ENCODE data around the gene SEZ6L. TPM values are rescaled to one million over a fixed set of nuclear protein-coding genes. Genes with fewer than 3 reads are reported as not detected.

Gene SEZ6L
- polyA plus RNA-seq, 1 donor = 4.3 TPM

GRCh38 chr22:26172389-26172990 lies 3.2 kb downstream of the SEZ6L start:
- no peaks in the 10 kb centered on the region for H3K9me3 ChIP-seq (ENCODE audit: control insufficient read depth, low read depth, low read length)
- WGBS (ENCODE audit: insufficient coverage, low lambda C conversion rate) = 60% methylated on average over 2 of the region's 5 CpGs
- H3K4me1 ChIP-seq (ENCODE audit: control insufficient read depth, insufficient read depth, low read length) = no peaks in the 10 kb centered on the region
- peaks cover 47% of the 10 kb centered on the region for H3K27me3 ChIP-seq (ENCODE audit: control insufficient read depth, insufficient read depth, low read length)
- H3K4me3 ChIP-seq (ENCODE audit: low read length) = no peak overlapping the region
- peak; percentile 32 to 48 for DNase-seq
- H3K27ac ChIP-seq (ENCODE audit: low read length) = no peak overlapping the region
- no peaks in the 10 kb centered on the region for H3K36me3 ChIP-seq (ENCODE audit: control insufficient read depth, insufficient read depth, low read length)

- DNase-seq = no peak
- no CpG with 5 or more reads among the region's 12 CpGs for WGBS (ENCODE audit: insufficient coverage, low lambda C conversion rate)
- Histone ChIP-seq H3K4me3 (ENCODE audit: low read length) (no peak overlapping the region), H3K27ac (ENCODE audit: low read length) (no peak overlapping the region), H3K36me3 (ENCODE audit: control insufficient read depth, insufficient read depth, low read length) (no peaks in the 10 kb centered on the region), H3K27me3 (ENCODE audit: control insufficient read depth, insufficient read depth, low read length) (peaks cover 31% of the 10 kb centered on the region), H3K4me1 (ENCODE audit: control insufficient read depth, insufficient read depth, low read length) (no peaks in the 10 kb centered on the region), H3K9me3 (ENCODE audit: control insufficient read depth, low read depth, low read length) (no peaks in the 10 kb centered on the region)
These were observed 5.0 kb downstream of the SEZ6L start for GRCh38 chr22:26174280-26174679.

- H3K4me3 ChIP-seq (ENCODE audit: low read length) = no peak overlapping the region
- peak in 1 of 2 donors; percentile 22 for DNase-seq
- no peaks in the 10 kb centered on the region for H3K9me3 ChIP-seq (ENCODE audit: control insufficient read depth, low read depth, low read length)
- no peaks in the 10 kb centered on the region for H3K4me1 ChIP-seq (ENCODE audit: control insufficient read depth, insufficient read depth, low read length)
- peaks cover 3% of the 10 kb centered on the region for H3K27me3 ChIP-seq (ENCODE audit: control insufficient read depth, insufficient read depth, low read length)
- WGBS (ENCODE audit: insufficient coverage, low lambda C conversion rate) = no CpG with 5 or more reads among the region's 3 CpGs
- H3K36me3 ChIP-seq (ENCODE audit: control insufficient read depth, insufficient read depth, low read length) = no peaks in the 10 kb centered on the region
- H3K27ac ChIP-seq (ENCODE audit: low read length) = no peak overlapping the region
These were observed 13.5 kb downstream of the SEZ6L start for GRCh38 chr22:26182723-26183122.

- Histone ChIP-seq H3K27ac (ENCODE audit: low read length) (no peak overlapping the region), H3K4me1 (ENCODE audit: control insufficient read depth, insufficient read depth, low read length) (no peaks in the 10 kb centered on the region), H3K9me3 (ENCODE audit: control insufficient read depth, low read depth, low read length) (no peaks in the 10 kb centered on the region), H3K4me3 (ENCODE audit: low read length) (no peak overlapping the region), H3K36me3 (ENCODE audit: control insufficient read depth, insufficient read depth, low read length) (no peaks in the 10 kb centered on the region), H3K27me3 (ENCODE audit: control insufficient read depth, insufficient read depth, low read length) (peaks cover 3% of the 10 kb centered on the region)
- DNase-seq = no peak
- WGBS (ENCODE audit: insufficient coverage, low lambda C conversion rate) = 60% methylated on average over 1 of the region's 2 CpGs
These were observed 15.9 kb downstream of the SEZ6L start for GRCh38 chr22:26185190-26185589.

- Histone ChIP-seq H3K27me3 (ENCODE audit: control insufficient read depth, insufficient read depth, low read length) (peaks cover 3% of the 10 kb centered on the region), H3K27ac (ENCODE audit: low read length) (no peak overlapping the region), H3K4me3 (ENCODE audit: low read length) (no peak overlapping the region), H3K36me3 (ENCODE audit: control insufficient read depth, insufficient read depth, low read length) (no peaks in the 10 kb centered on the region), H3K9me3 (ENCODE audit: control insufficient read depth, low read depth, low read length) (no peaks in the 10 kb centered on the region), H3K4me1 (ENCODE audit: control insufficient read depth, insufficient read depth, low read length) (no peaks in the 10 kb centered on the region)
- no peak for DNase-seq
- WGBS (ENCODE audit: insufficient coverage, low lambda C conversion rate) = no CpG with 5 or more reads among the region's 4 CpGs
These were observed 19.1 kb downstream of the SEZ6L start for GRCh38 chr22:26188341-26188740.

- WGBS (ENCODE audit: insufficient coverage, low lambda C conversion rate) = 80% methylated on average over 1 of the region's 3 CpGs
- Histone ChIP-seq H3K27me3 (ENCODE audit: control insufficient read depth, insufficient read depth, low read length) (no peaks in the 10 kb centered on the region), H3K4me3 (ENCODE audit: low read length) (no peak overlapping the region), H3K4me1 (ENCODE audit: control insufficient read depth, insufficient read depth, low read length) (no peaks in the 10 kb centered on the region), H3K36me3 (ENCODE audit: control insufficient read depth, insufficient read depth, low read length) (no peaks in the 10 kb centered on the region), H3K9me3 (ENCODE audit: control insufficient read depth, low read depth, low read length) (no peaks in the 10 kb centered on the region), H3K27ac (ENCODE audit: low read length) (no peak overlapping the region)
- DNase-seq = no peak
These were observed 25.1 kb downstream of the SEZ6L start for GRCh38 chr22:26194313-26194712.

GRCh38 chr22:26194877-26195276 lies 25.6 kb downstream of the SEZ6L start:
- Histone ChIP-seq H3K27ac (ENCODE audit: low read length) (no peak overlapping the region), H3K36me3 (ENCODE audit: control insufficient read depth, insufficient read depth, low read length) (no peaks in the 10 kb centered on the region), H3K9me3 (ENCODE audit: control insufficient read depth, low read depth, low read length) (no peaks in the 10 kb centered on the region), H3K4me1 (ENCODE audit: control insufficient read depth, insufficient read depth, low read length) (no peaks in the 10 kb centered on the region), H3K27me3 (ENCODE audit: control insufficient read depth, insufficient read depth, low read length) (no peaks in the 10 kb centered on the region), H3K4me3 (ENCODE audit: low read length) (no peak overlapping the region)
- DNase-seq = no peak
- no CpG with 5 or more reads among the region's 2 CpGs for WGBS (ENCODE audit: insufficient coverage, low lambda C conversion rate)

GRCh38 chr22:26196657-26197056 lies 27.4 kb downstream of the SEZ6L start:
- no peaks in the 10 kb centered on the region for H3K9me3 ChIP-seq (ENCODE audit: control insufficient read depth, low read depth, low read length)
- H3K27me3 ChIP-seq (ENCODE audit: control insufficient read depth, insufficient read depth, low read length) = no peaks in the 10 kb centered on the region
- no peak overlapping the region for H3K4me3 ChIP-seq (ENCODE audit: low read length)
- no peaks in the 10 kb centered on the region for H3K36me3 ChIP-seq (ENCODE audit: control insufficient read depth, insufficient read depth, low read length)
- no peak overlapping the region for H3K27ac ChIP-seq (ENCODE audit: low read length)
- 33% methylated on average over 2 of the region's 3 CpGs for WGBS (ENCODE audit: insufficient coverage, low lambda C conversion rate)
- DNase-seq = no peak
- no peaks in the 10 kb centered on the region for H3K4me1 ChIP-seq (ENCODE audit: control insufficient read depth, insufficient read depth, low read length)

- Histone ChIP-seq H3K27ac (ENCODE audit: low read length) (no peak overlapping the region), H3K4me3 (ENCODE audit: low read length) (no peak overlapping the region), H3K4me1 (ENCODE audit: control insufficient read depth, insufficient read depth, low read length) (no peaks in the 10 kb centered on the region), H3K27me3 (ENCODE audit: control insufficient read depth, insufficient read depth, low read length) (no peaks in the 10 kb centered on the region), H3K36me3 (ENCODE audit: control insufficient read depth, insufficient read depth, low read length) (no peaks in the 10 kb centered on the region), H3K9me3 (ENCODE audit: control insufficient read depth, low read depth, low read length) (no peaks in the 10 kb centered on the region)
- no peak for DNase-seq
- no CpG with 5 or more reads among the region's 1 CpG for WGBS (ENCODE audit: insufficient coverage, low lambda C conversion rate)
These were observed 28.2 kb downstream of the SEZ6L start for GRCh38 chr22:26197425-26197824.

- H3K4me1 ChIP-seq (ENCODE audit: control insufficient read depth, insufficient read depth, low read length) = no peaks in the 10 kb centered on the region
- DNase-seq = no peak
- no CpG with 5 or more reads among the region's 3 CpGs for WGBS (ENCODE audit: insufficient coverage, low lambda C conversion rate)
- no peaks in the 10 kb centered on the region for H3K36me3 ChIP-seq (ENCODE audit: control insufficient read depth, insufficient read depth, low read length)
- no peak overlapping the region for H3K27ac ChIP-seq (ENCODE audit: low read length)
- no peaks in the 10 kb centered on the region for H3K9me3 ChIP-seq (ENCODE audit: control insufficient read depth, low read depth, low read length)
- H3K4me3 ChIP-seq (ENCODE audit: low read length) = no peak overlapping the region
- no peaks in the 10 kb centered on the region for H3K27me3 ChIP-seq (ENCODE audit: control insufficient read depth, insufficient read depth, low read length)
These were observed 30.4 kb downstream of the SEZ6L start for GRCh38 chr22:26199665-26200064.

GRCh38 chr22:26202280-26202924 lies 33.1 kb downstream of the SEZ6L start:
- 100% methylated on average over 1 of the region's 5 CpGs for WGBS (ENCODE audit: insufficient coverage, low lambda C conversion rate)
- Histone ChIP-seq H3K9me3 (ENCODE audit: control insufficient read depth, low read depth, low read length) (no peaks in the 10 kb centered on the region), H3K4me1 (ENCODE audit: control insufficient read depth, insufficient read depth, low read length) (no peaks in the 10 kb centered on the region), H3K36me3 (ENCODE audit: control insufficient read depth, insufficient read depth, low read length) (no peaks in the 10 kb centered on the region), H3K27me3 (ENCODE audit: control insufficient read depth, insufficient read depth, low read length) (no peaks in the 10 kb centered on the region), H3K4me3 (ENCODE audit: low read length) (no peak overlapping the region), H3K27ac (ENCODE audit: low read length) (no peak overlapping the region)
- DNase-seq = no peak
